Stimulated activated CD4-positive, alpha-beta T cell treated with anti-CD3 and anti-CD28 coated beads, Interleukin-15, amount 100 ng/mL, for 24 hours (primary cell): ENCODE results near the gene APOA5.
"Not testable (repeated sequence)": the region's sequence is repeated elsewhere in the genome, so short reads cannot be mapped to it uniquely, and the experiment has no call there.

Experiments used
- DNase-seq: peaks from one replicate; pipeline ENCODE4 v3.0.0-alpha.2; 2020

The APOA5 gene

GRCh38 chr11:116826751-116827431 is 35.2 kb upstream of the APOA5 start:
- no peak for DNase-seq

- DNase-seq, result no peak
Observed at GRCh38 chr11:116825854-116826750, 34.4 kb upstream of the APOA5 start.

GRCh38 chr11:116825434-116825833 is 33.8 kb upstream of the APOA5 start:
- DNase-seq, result no peak

- DNase-seq, result no peak
Observed at GRCh38 chr11:116823031-116823843, 31.6 kb upstream of the APOA5 start, which contains the start of gene APOA4. Gene APOA4, minus strand, starts transcription at chr11:116823304. Its CDS starts 113 bp downstream, at chr11:116823191.

- no peak for DNase-seq
Observed at GRCh38 chr11:116822575-116822974, 30.9 kb upstream of the APOA5 start.

GRCh38 chr11:116821050-116821918 is 29.6 kb upstream of the APOA5 start:
- DNase-seq, result no peak

- DNase-seq, result no peak
Observed at GRCh38 chr11:116819049-116819448, 27.4 kb upstream of the APOA5 start.

- DNase-seq, result no peak
Observed at GRCh38 chr11:116814502-116814901, 22.8 kb upstream of the APOA5 start.

- no peak for DNase-seq
Observed at GRCh38 chr11:116813781-116814471, 22.2 kb upstream of the APOA5 start.

GRCh38 chr11:116813170-116813569 is 21.5 kb upstream of the APOA5 start:
- DNase-seq, result no peak

- no peak for DNase-seq
Observed at GRCh38 chr11:116812109-116812508, 20.4 kb upstream of the APOA5 start.

- DNase-seq, result no peak
Observed at GRCh38 chr11:116811194-116811593, 19.5 kb upstream of the APOA5 start.

GRCh38 chr11:116808262-116809175 is 16.8 kb upstream of the APOA5 start:
- no peak for DNase-seq

GRCh38 chr11:116807601-116808261 is 16.1 kb upstream of the APOA5 start:
- no peak for DNase-seq

- DNase-seq, result no peak
Observed at GRCh38 chr11:116804001-116804400, 12.3 kb upstream of the APOA5 start.

GRCh38 chr11:116801662-116802061 is 10.0 kb upstream of the APOA5 start:
- not testable (repeated sequence) for DNase-seq

GRCh38 chr11:116800610-116801009 is 8.9 kb upstream of the APOA5 start:
- DNase-seq, result no peak

GRCh38 chr11:116798368-116798767 is 6.7 kb upstream of the APOA5 start:
- DNase-seq, result no peak

GRCh38 chr11:116797816-116798215 is 6.1 kb upstream of the APOA5 start:
- no peak for DNase-seq

- no peak for DNase-seq
Observed at GRCh38 chr11:116796548-116796947, 4.9 kb upstream of the APOA5 start.
